Embryonic facial prominence (tissue), 1 donor: ENCODE data around the gene GAN.
"Not testable (repeated sequence)": the region's sequence is repeated elsewhere in the genome, so short reads cannot be mapped to it uniquely, and the experiment has no call there.

ENCODE experiments used
- DNase-seq: peaks from one replicate; pipeline ENCODE4 v3.0.0-alpha.2; 2016; ENCODE audit errors: extremely low spot score

GAN gene

GRCh38 chr16:81399909-81400308 is 85.1 kb downstream of the GAN start:
- DNase-seq: no peak

GRCh38 chr16:81401035-81401950 is 86.5 kb downstream of the GAN start:
- DNase-seq: no peak

- DNase-seq: no peak
Measured at GRCh38 chr16:81403208-81403600, 88.4 kb downstream of the GAN start.

GRCh38 chr16:81403601-81404391 is 89.0 kb downstream of the GAN start:
- DNase-seq: no peak

GRCh38 chr16:81405002-81405401 is 90.2 kb downstream of the GAN start:
- not testable (repeated sequence) for DNase-seq

- no peak for DNase-seq
Measured at GRCh38 chr16:81405702-81406113, 90.9 kb downstream of the GAN start.

- no peak for DNase-seq
Measured at GRCh38 chr16:81408409-81408950, 93.7 kb downstream of the GAN start.

- no peak for DNase-seq
Measured at GRCh38 chr16:81409016-81409556, 94.3 kb downstream of the GAN start.

- DNase-seq: no peak
Measured at GRCh38 chr16:81410643-81411293, 96.0 kb downstream of the GAN start.

GRCh38 chr16:81413245-81413990 is 98.7 kb downstream of the GAN start:
- DNase-seq: no peak

- no peak for DNase-seq
Measured at GRCh38 chr16:81415751-81416150, 101.0 kb downstream of the GAN start.

GRCh38 chr16:81416749-81417148 is 102.0 kb downstream of the GAN start:
- DNase-seq: no peak

- no peak for DNase-seq
Measured at GRCh38 chr16:81417210-81417609, 102.4 kb downstream of the GAN start.

- DNase-seq: no peak
Measured at GRCh38 chr16:81419806-81420205, 105.0 kb downstream of the GAN start.

- no peak for DNase-seq
Measured at GRCh38 chr16:81421126-81421525, 106.4 kb downstream of the GAN start.

GRCh38 chr16:81421536-81421935 is 106.8 kb downstream of the GAN start:
- DNase-seq: no peak

GRCh38 chr16:81422153-81422552 is 107.4 kb downstream of the GAN start:
- not testable (repeated sequence) for DNase-seq

- DNase-seq: no peak
Measured at GRCh38 chr16:81424771-81425170, 110.0 kb downstream of the GAN start.

GRCh38 chr16:81427219-81427618 is 112.5 kb downstream of the GAN start:
- DNase-seq: no peak

- DNase-seq: no peak
Measured at GRCh38 chr16:81429045-81429521, 114.3 kb downstream of the GAN start.
